Testis (tissue), 2 donors: Measurements from ENCODE around the gene SERPINA10.

ENCODE experiments used
- POLR2A ChIP-seq: fragments of 450-650 bp; IDR thresholded peaks from one replicate; pipeline ENCODE4 v1.6.1; 2017; ENCODE audit warnings: antibody characterized with exemption, mild to moderate bottlenecking, moderate library complexity
- TF ChIP-seq, protein P1 (sequence below), 3 experiments: fragments of 450-650 bp in 2 of 3; fragments of 200-600 bp in 1 of 3; sonication (generic) in 1 of 3; IDR thresholded peaks; one replicate each; pipeline ENCODE4 v1.5.1; 2016 to 2019; ENCODE audit warnings: antibody characterized with exemption in 3 of 3, mild to moderate bottlenecking in 2 of 3, moderate library complexity in 1 of 3

DNA sequence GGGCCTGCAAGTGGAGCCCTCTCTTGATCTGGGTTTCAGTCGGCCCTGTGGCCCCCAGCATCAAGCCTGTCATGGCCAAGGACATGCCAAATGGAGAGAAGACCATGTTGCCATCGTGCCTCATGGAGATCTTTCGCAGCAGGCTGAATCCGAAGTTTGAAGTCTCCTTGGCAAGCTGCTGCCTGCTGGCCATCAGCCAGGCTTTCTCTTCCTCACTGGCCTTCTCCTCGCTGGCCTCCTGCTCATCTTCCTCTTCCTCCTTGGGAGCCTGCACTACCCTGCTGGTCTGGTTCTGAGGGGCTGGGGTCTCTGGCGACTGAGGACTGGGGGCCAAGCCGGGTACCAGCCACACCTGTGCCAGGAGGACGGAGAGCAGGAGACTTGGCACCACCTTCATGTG is 2.9 kb downstream of the SERPINA10 start:
- TF ChIP-seq, protein P1, sequence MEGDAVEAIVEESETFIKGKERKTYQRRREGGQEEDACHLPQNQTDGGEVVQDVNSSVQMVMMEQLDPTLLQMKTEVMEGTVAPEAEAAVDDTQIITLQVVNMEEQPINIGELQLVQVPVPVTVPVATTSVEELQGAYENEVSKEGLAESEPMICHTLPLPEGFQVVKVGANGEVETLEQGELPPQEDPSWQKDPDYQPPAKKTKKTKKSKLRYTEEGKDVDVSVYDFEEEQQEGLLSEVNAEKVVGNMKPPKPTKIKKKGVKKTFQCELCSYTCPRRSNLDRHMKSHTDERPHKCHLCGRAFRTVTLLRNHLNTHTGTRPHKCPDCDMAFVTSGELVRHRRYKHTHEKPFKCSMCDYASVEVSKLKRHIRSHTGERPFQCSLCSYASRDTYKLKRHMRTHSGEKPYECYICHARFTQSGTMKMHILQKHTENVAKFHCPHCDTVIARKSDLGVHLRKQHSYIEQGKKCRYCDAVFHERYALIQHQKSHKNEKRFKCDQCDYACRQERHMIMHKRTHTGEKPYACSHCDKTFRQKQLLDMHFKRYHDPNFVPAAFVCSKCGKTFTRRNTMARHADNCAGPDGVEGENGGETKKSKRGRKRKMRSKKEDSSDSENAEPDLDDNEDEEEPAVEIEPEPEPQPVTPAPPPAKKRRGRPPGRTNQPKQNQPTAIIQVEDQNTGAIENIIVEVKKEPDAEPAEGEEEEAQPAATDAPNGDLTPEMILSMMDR (IDR thresholded peaks at IDR 0.05) = no peak
- no peak for TF ChIP-seq POLR2A
